Mesenchymal stem cell (in vitro differentiated cells and primary cell): ENCODE results near the gene NFATC1.

Source experiments
- DNase-seq: peaks from one replicate; pipeline ENCODE4 v3.0.0-alpha.2; 2013
- H2AFZ ChIP-seq: one replicate; pipeline ENCODE4 v1.6.1; 2013; ENCODE audit warnings: low read depth, mild to moderate bottlenecking, control low read depth, inconsistent platforms, low read length, moderate library complexity
- H2AK5ac ChIP-seq: 2 replicates; pipeline ENCODE4 v1.6.1; 2013; ENCODE audit warnings: low read length, moderate library complexity, mild to moderate bottlenecking, inconsistent platforms; ENCODE audit not compliant: severe bottlenecking
- H2BK120ac ChIP-seq: one replicate; pipeline ENCODE4 v1.6.1; 2013; ENCODE audit warnings: low read depth, mild to moderate bottlenecking, inconsistent platforms, low read length, moderate library complexity
- H2BK12ac ChIP-seq, 2 experiments: one replicate each; pipeline ENCODE4 v1.6.1; 2013; ENCODE audit warnings: inconsistent platforms in 2 of 2, low read length in 2 of 2, mild to moderate bottlenecking in 2 of 2, moderate library complexity in 2 of 2, control low read depth in 1 of 2
- H2BK15ac ChIP-seq: one replicate; pipeline ENCODE4 v1.6.1; 2013; ENCODE audit warnings: mild to moderate bottlenecking, low read depth, inconsistent platforms; ENCODE audit not compliant: poor library complexity, severe bottlenecking
- H2BK5ac ChIP-seq: 2 replicates; pipeline ENCODE4 v1.6.1; 2013; ENCODE audit warnings: low read depth, mild to moderate bottlenecking, low read length, control low read depth, inconsistent platforms; ENCODE audit not compliant: poor library complexity, severe bottlenecking
- H3K14ac ChIP-seq, 2 experiments: one replicate each; pipeline ENCODE4 v1.6.1; 2013; ENCODE audit warnings: inconsistent platforms in 2 of 2, low read length in 2 of 2, control low read depth in 1 of 2, mild to moderate bottlenecking in 1 of 2, moderate library complexity in 1 of 2
- H3K18ac ChIP-seq, 2 experiments: one replicate each; pipeline ENCODE4 v1.6.1; 2013; ENCODE audit warnings: inconsistent platforms in 2 of 2, low read length in 2 of 2, control low read depth in 1 of 2, low read depth in 1 of 2, mild to moderate bottlenecking in 1 of 2
- H3K23ac ChIP-seq, 2 experiments: one replicate each; pipeline ENCODE4 v1.6.1; 2013; ENCODE audit warnings: inconsistent platforms in 2 of 2, low read length in 2 of 2, mild to moderate bottlenecking in 2 of 2, moderate library complexity in 2 of 2, control low read depth in 1 of 2
- H3K27ac ChIP-seq: 2 replicates; pipeline ENCODE4 v1.5.1; 2013; ENCODE audit warnings: mild to moderate bottlenecking, moderate library complexity, low read length, control low read depth, inconsistent platforms; ENCODE audit not compliant: poor library complexity, severe bottlenecking
- H3K27me3 ChIP-seq, 2 experiments: 2 replicates each; pipeline versions ENCODE4 v1.6.1 to v1.7.0; 2013; ENCODE audit warnings: low read length in 2 of 2, mild to moderate bottlenecking in 2 of 2, moderate library complexity in 2 of 2, control low read depth in 1 of 2, inconsistent platforms in 1 of 2; ENCODE audit not compliant: control insufficient read depth in 1 of 2, insufficient read depth in 1 of 2
- H3K36me3 ChIP-seq, 2 experiments: 2 replicates each; pipeline versions ENCODE4 v1.6.1 to v1.7.0; 2013; ENCODE audit warnings: low read length in 2 of 2, control low read depth in 1 of 2, inconsistent platforms in 1 of 2, low read depth in 1 of 2, mild to moderate bottlenecking in 1 of 2; ENCODE audit not compliant: insufficient read depth in 2 of 2, control insufficient read depth in 1 of 2
- H3K4ac ChIP-seq, 2 experiments: one replicate each; pipeline ENCODE4 v1.6.1; 2013; ENCODE audit warnings: inconsistent platforms in 2 of 2, low read length in 2 of 2, mild to moderate bottlenecking in 2 of 2, moderate library complexity in 2 of 2, control low read depth in 1 of 2, low read depth in 1 of 2
- H3K4me1 ChIP-seq: 2 replicates; pipeline ENCODE4 v1.6.1; 2013; ENCODE audit warnings: low read depth, low read length, control low read depth; ENCODE audit not compliant: control insufficient read depth, insufficient read depth
- H3K4me2 ChIP-seq: 2 replicates; pipeline ENCODE4 v1.6.1; 2013; ENCODE audit warnings: low read length, mild to moderate bottlenecking, inconsistent platforms; ENCODE audit not compliant: poor library complexity, severe bottlenecking
- H3K4me3 ChIP-seq, 2 experiments: 2 replicates each; pipeline versions ENCODE4 v1.5.1 to v1.7.0; 2013; ENCODE audit warnings: low read length in 2 of 2, mild to moderate bottlenecking in 2 of 2, control low read depth in 1 of 2, low read depth in 1 of 2; ENCODE audit not compliant: insufficient read depth in 1 of 2
- H3K79me1 ChIP-seq: replicated peaks from 2 replicates; pipeline ENCODE4 v1.6.1; 2013; ENCODE audit warnings: mild to moderate bottlenecking, control low read depth, low read length, inconsistent platforms; ENCODE audit not compliant: poor library complexity, severe bottlenecking
- H3K9ac ChIP-seq: 2 replicates; pipeline ENCODE4 v1.7.0; 2013; ENCODE audit warnings: mild to moderate bottlenecking, low read length, moderate library complexity
- H3K9me3 ChIP-seq: 2 replicates; pipeline ENCODE4 v1.7.0; 2013; ENCODE audit warnings: mild to moderate bottlenecking, low read length; ENCODE audit not compliant: control insufficient read depth
- H4K8ac ChIP-seq: one replicate; pipeline ENCODE4 v1.6.1; 2013; ENCODE audit warnings: inconsistent platforms, mild to moderate bottlenecking, low read length, moderate library complexity
- H4K91ac ChIP-seq: one replicate; pipeline ENCODE4 v1.6.1; 2013; ENCODE audit warnings: mild to moderate bottlenecking, low read length, inconsistent platforms
- WGBS: methylation state at CpG from one replicate; pipeline ENCODE4 v1.1.7; 2013; ENCODE audit warnings: mixed read lengths; 5-methylcytosine and 5-hydroxymethylcytosine counted together

NFATC1 gene

GRCh38 chr18:79570266-79571201, 174.8 kb downstream of the NFATC1 start:
- peak overlapping the region in 1 of 2 experiments; percentile 37 for H3K18ac ChIP-seq
- no peak overlapping the region for H3K4me3 ChIP-seq
- no peak overlapping the region for H2AFZ ChIP-seq
- no peaks in the 10 kb centered on the region for H3K79me1 ChIP-seq
- H3K4ac ChIP-seq: no peak overlapping the region
- no peak overlapping the region for H3K9ac ChIP-seq
- no peak overlapping the region for H3K14ac ChIP-seq
- no peak overlapping the region for H4K91ac ChIP-seq
- H3K4me2 ChIP-seq: peak overlapping the region; percentile 32
- no peak overlapping the region for H2BK15ac ChIP-seq
- WGBS: 26% methylated on average over 24 of the region's 26 CpGs
- no peak overlapping the region for H2AK5ac ChIP-seq
- no peak overlapping the region for H3K23ac ChIP-seq
- peak; percentile 67 for DNase-seq
- peaks cover 32% of the 10 kb centered on the region for H3K4me1 ChIP-seq
- H2BK5ac ChIP-seq: no peak overlapping the region
- peaks cover 0 to 2% of the 10 kb centered on the region in 2 experiments for H3K36me3 ChIP-seq
- no peak overlapping the region for H3K27ac ChIP-seq
- H2BK120ac ChIP-seq: no peak overlapping the region
- peaks cover 23% of the 10 kb centered on the region for H3K9me3 ChIP-seq
- peak overlapping the region in 1 of 2 experiments; percentile 7 for H2BK12ac ChIP-seq
- H3K27me3 ChIP-seq: peaks cover 0 to 17% of the 10 kb centered on the region in 2 experiments
- no peak overlapping the region for H4K8ac ChIP-seq

- Histone ChIP-seq H3K9ac (no peak overlapping the region), H2AFZ (no peak overlapping the region), H3K23ac (no peak overlapping the region), H2BK12ac (no peak overlapping the region), H2AK5ac (no peak overlapping the region), H4K91ac (no peak overlapping the region), H3K27me3 (peaks cover 0 to 24% of the 10 kb centered on the region in 2 experiments), H3K18ac (no peak overlapping the region), H2BK15ac (no peak overlapping the region), H3K36me3 (peaks cover 0 to 2% of the 10 kb centered on the region in 2 experiments), H3K14ac (no peak overlapping the region), H3K4me3 (peak overlapping the region in 1 of 2 experiments; percentile 2), H2BK120ac (no peak overlapping the region), H2BK5ac (no peak overlapping the region), H3K79me1 (no peaks in the 10 kb centered on the region), H3K4ac (no peak overlapping the region), H3K4me2 (no peak overlapping the region), H3K9me3 (peaks cover 23% of the 10 kb centered on the region), H3K4me1 (peaks cover 34% of the 10 kb centered on the region), H4K8ac (no peak overlapping the region), H3K27ac (no peak overlapping the region)
- WGBS: 94% methylated on average over 38 of the region's 38 CpGs
- DNase-seq: no peak
These were observed 175.7 kb downstream of the NFATC1 start for GRCh38 chr18:79571211-79572092.

- H3K18ac ChIP-seq: no peak overlapping the region
- 91% methylated on average over 17 of the region's 18 CpGs for WGBS
- no peak overlapping the region for H2BK12ac ChIP-seq
- H2BK5ac ChIP-seq: no peak overlapping the region
- no peak overlapping the region for H3K23ac ChIP-seq
- no peak overlapping the region for H3K9ac ChIP-seq
- H2AFZ ChIP-seq: no peak overlapping the region
- H3K9me3 ChIP-seq: peaks cover 23% of the 10 kb centered on the region
- no peak overlapping the region for H2AK5ac ChIP-seq
- no peak overlapping the region for H3K14ac ChIP-seq
- no peak overlapping the region for H4K91ac ChIP-seq
- peaks cover 30% of the 10 kb centered on the region for H3K4me1 ChIP-seq
- peaks cover 0 to 31% of the 10 kb centered on the region in 2 experiments for H3K27me3 ChIP-seq
- no peak overlapping the region for H2BK120ac ChIP-seq
- no peak for DNase-seq
- H3K36me3 ChIP-seq: peaks cover 0 to 2% of the 10 kb centered on the region in 2 experiments
- no peak overlapping the region for H3K4me2 ChIP-seq
- H3K4ac ChIP-seq: no peak overlapping the region
- no peak overlapping the region for H2BK15ac ChIP-seq
- H4K8ac ChIP-seq: no peak overlapping the region
- no peaks in the 10 kb centered on the region for H3K79me1 ChIP-seq
- no peak overlapping the region for H3K27ac ChIP-seq
- peak overlapping the region in 1 of 2 experiments; percentile 2 for H3K4me3 ChIP-seq
These were observed 176.5 kb downstream of the NFATC1 start for GRCh38 chr18:79572093-79572780.
